Measurements from ENCODE around the gene PTCH1. TPM values are rescaled to one million over a fixed set of nuclear protein-coding genes. Genes with fewer than 3 reads are reported as not detected.

The PTCH1 gene
- total and polyA plus RNA-seq, 2 donors (not counting 1 experiment from before 2014, with no cell fraction given) = 3.5 to 13.8 TPM

DNA sequence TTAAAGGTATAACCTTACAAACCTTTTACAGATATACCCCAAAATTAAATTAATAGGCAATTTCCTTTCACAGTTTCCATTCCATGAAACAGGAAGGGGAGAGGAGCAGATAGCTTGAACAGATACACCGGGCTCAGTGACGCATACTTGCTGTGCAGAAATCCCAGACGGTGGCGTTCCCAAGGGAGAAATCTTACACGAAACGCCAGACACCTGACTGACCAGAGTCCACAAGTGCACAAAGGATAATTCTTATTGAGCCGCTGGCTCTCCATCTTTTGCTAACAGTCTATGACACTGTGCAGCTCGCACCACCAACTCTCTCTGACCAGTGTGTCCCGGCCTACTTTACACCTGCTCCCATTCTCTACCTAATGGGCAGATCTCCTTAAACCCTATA, 37.4 kb downstream of the PTCH1 start:
- Histone ChIP-seq H3K36me3 (replicated peaks in 1 of 2; ENCODE audit: control extremely low read depth in 1 of 2, control insufficient read depth in 1 of 2, extremely low read depth in 1 of 2, insufficient read depth in 2 of 2, low read length in 1 of 2) (no peaks in the 10 kb centered on the region), H3K27ac (ENCODE audit: low read length in 2 of 2) (no peak overlapping the region), H3K79me2 (ENCODE audit: control insufficient read depth, insufficient read depth, low read length) (no peaks in the 10 kb centered on the region), H4K20me1 (ENCODE audit: control insufficient read depth, insufficient read depth, low read length, poor library complexity, severe bottlenecking) (no peaks in the 10 kb centered on the region), H3K9me3 (ENCODE audit: control extremely low read depth in 1 of 3, control insufficient read depth in 2 of 3, insufficient read depth in 1 of 3, low read length in 2 of 3) (no peaks in the 10 kb centered on the region), H2AFZ (ENCODE audit: insufficient read depth, low read depth, low read length, poor library complexity, severe bottlenecking) (no peak overlapping the region), H3K27me3 (replicated peaks in 1 of 4; ENCODE audit: control extremely low read depth in 1 of 4, control insufficient read depth in 3 of 4, insufficient read depth in 4 of 4, low read length in 3 of 4) (no peaks in the 10 kb centered on the region), H3K4me2 (replicated peaks; ENCODE audit: low read depth, low read length, poor library complexity, severe bottlenecking) (no peak overlapping the region), H3K9ac (ENCODE audit: low read length) (no peak overlapping the region), H3K4me1 (ENCODE audit: control insufficient read depth in 2 of 2, insufficient read depth in 2 of 2, low read length in 2 of 2) (no peaks in the 10 kb centered on the region), H3K4me3 (ENCODE audit: control extremely low read depth in 1 of 5, extremely low read depth in 1 of 5, insufficient read depth in 1 of 5, low read depth in 2 of 5, low read length in 4 of 5) (no peak overlapping the region)
- Mint-ChIP-seq H3K4me3 (no peak overlapping the region), H3K27ac (no peak overlapping the region), H3K4me1 (no peaks in the 10 kb centered on the region), H3K9me3 (ENCODE audit: insufficient read depth) (no peaks in the 10 kb centered on the region), H3K27me3 (peaks cover 28% of the 10 kb centered on the region)
- no peak for DNase-seq
- intact Hi-C loops (cut with micrococcal nuclease) = no loop called here
- TF ChIP-seq EZH2 (IDR thresholded peaks at IDR 0.05; ENCODE audit: borderline replicate concordance, insufficient read depth, low read depth, low read length, poor library complexity, severe bottlenecking) = no peak
- TF ChIP-seq, protein P1, sequence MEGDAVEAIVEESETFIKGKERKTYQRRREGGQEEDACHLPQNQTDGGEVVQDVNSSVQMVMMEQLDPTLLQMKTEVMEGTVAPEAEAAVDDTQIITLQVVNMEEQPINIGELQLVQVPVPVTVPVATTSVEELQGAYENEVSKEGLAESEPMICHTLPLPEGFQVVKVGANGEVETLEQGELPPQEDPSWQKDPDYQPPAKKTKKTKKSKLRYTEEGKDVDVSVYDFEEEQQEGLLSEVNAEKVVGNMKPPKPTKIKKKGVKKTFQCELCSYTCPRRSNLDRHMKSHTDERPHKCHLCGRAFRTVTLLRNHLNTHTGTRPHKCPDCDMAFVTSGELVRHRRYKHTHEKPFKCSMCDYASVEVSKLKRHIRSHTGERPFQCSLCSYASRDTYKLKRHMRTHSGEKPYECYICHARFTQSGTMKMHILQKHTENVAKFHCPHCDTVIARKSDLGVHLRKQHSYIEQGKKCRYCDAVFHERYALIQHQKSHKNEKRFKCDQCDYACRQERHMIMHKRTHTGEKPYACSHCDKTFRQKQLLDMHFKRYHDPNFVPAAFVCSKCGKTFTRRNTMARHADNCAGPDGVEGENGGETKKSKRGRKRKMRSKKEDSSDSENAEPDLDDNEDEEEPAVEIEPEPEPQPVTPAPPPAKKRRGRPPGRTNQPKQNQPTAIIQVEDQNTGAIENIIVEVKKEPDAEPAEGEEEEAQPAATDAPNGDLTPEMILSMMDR (IDR thresholded peaks at IDR 0.05) = no peak
- POLR2A ChIA-PET = no interaction called here
- CTCF ChIA-PET = interaction anchor here (0.5 kb wide), 1 partner anchor 50 kb away, joined by 4 read pairs; no protein-coding TSS in a partner anchor
- WGBS (ENCODE audit: insufficient coverage) = 97% methylated on average over 9 of the region's 9 CpGs
- ATAC-seq (ENCODE audit: low read depth) = no peak

GRCh38 chr9:95478335-95478734, 38.4 kb downstream of the PTCH1 start:
- POLR2A ChIA-PET = no interaction called here
- H3K9me3 Mint-ChIP-seq (ENCODE audit: insufficient read depth) = no peaks in the 10 kb centered on the region
- no peaks in the 10 kb centered on the region for H3K36me3 ChIP-seq (replicated peaks in 1 of 2; ENCODE audit: control extremely low read depth in 1 of 2, control insufficient read depth in 1 of 2, extremely low read depth in 1 of 2, insufficient read depth in 2 of 2, low read length in 1 of 2)
- no peak overlapping the region for H3K9ac ChIP-seq (ENCODE audit: low read length)
- intact Hi-C loops (cut with micrococcal nuclease) = no loop called here
- H3K27me3 ChIP-seq (replicated peaks in 1 of 4; ENCODE audit: control extremely low read depth in 1 of 4, control insufficient read depth in 3 of 4, insufficient read depth in 4 of 4, low read length in 3 of 4) = no peaks in the 10 kb centered on the region
- H3K27ac Mint-ChIP-seq = no peak overlapping the region
- H3K79me2 ChIP-seq (ENCODE audit: control insufficient read depth, insufficient read depth, low read length) = no peaks in the 10 kb centered on the region
- H3K27me3 Mint-ChIP-seq = peaks cover 28% of the 10 kb centered on the region
- H3K4me1 ChIP-seq (ENCODE audit: control insufficient read depth in 2 of 2, insufficient read depth in 2 of 2, low read length in 2 of 2) = no peaks in the 10 kb centered on the region
- H3K4me2 ChIP-seq (replicated peaks; ENCODE audit: low read depth, low read length, poor library complexity, severe bottlenecking) = no peak overlapping the region
- H3K9me3 ChIP-seq (ENCODE audit: control extremely low read depth in 1 of 3, control insufficient read depth in 2 of 3, insufficient read depth in 1 of 3, low read length in 2 of 3) = no peaks in the 10 kb centered on the region
- H3K27ac ChIP-seq (ENCODE audit: low read length in 2 of 2) = no peak overlapping the region
- 100% methylated on average over 4 of the region's 5 CpGs for WGBS (ENCODE audit: insufficient coverage)
- no peaks in the 10 kb centered on the region for H3K4me1 Mint-ChIP-seq
- CTCF ChIA-PET = no interaction called here
- ATAC-seq (ENCODE audit: low read depth) (no peak), DNase-seq (no peak)
- H3K4me3 Mint-ChIP-seq = no peak overlapping the region
- no peak overlapping the region for H2AFZ ChIP-seq (ENCODE audit: insufficient read depth, low read depth, low read length, poor library complexity, severe bottlenecking)
- TF ChIP-seq, protein P1 (IDR thresholded peaks at IDR 0.05) = no peak
- TF ChIP-seq EZH2 (IDR thresholded peaks at IDR 0.05; ENCODE audit: borderline replicate concordance, insufficient read depth, low read depth, low read length, poor library complexity, severe bottlenecking) = no peak
- no peak overlapping the region for H3K4me3 ChIP-seq (ENCODE audit: control extremely low read depth in 1 of 5, extremely low read depth in 1 of 5, insufficient read depth in 1 of 5, low read depth in 2 of 5, low read length in 4 of 5)
- no peaks in the 10 kb centered on the region for H4K20me1 ChIP-seq (ENCODE audit: control insufficient read depth, insufficient read depth, low read length, poor library complexity, severe bottlenecking)

Measured in B cell (primary cell).